Measurements from ENCODE around the gene COQ3. TPM values are rescaled to one million over a fixed set of nuclear protein-coding genes. Genes with fewer than 3 reads are reported as not detected.

COQ3 gene
- total and polyA plus RNA-seq, 4 donors: 3.8 to 9.4 (median 8.0) TPM

- TF ChIP-seq EGR1 (IDR thresholded peaks at IDR 0.05; ENCODE audit: low read depth in 2 of 2) (no peak), MAX (IDR thresholded peaks at IDR 0.05) (no peak)
Observed at GRCh38 chr6:99393366-99393697, 663 bp downstream of the COQ3 start (continued).

- DNase-seq (ENCODE audit: low spot score): no peak
- no peak overlapping the region for H3K27ac ChIP-seq (ENCODE audit: low read depth in 1 of 2, low read length in 2 of 2)
- TF ChIP-seq FOXA2 (IDR thresholded peaks at IDR 0.05): no peak
- no peak for TF ChIP-seq RAD21 (IDR thresholded peaks at IDR 0.05)
- TF ChIP-seq MAX (IDR thresholded peaks at IDR 0.05): no peak
- no peak for TF ChIP-seq ATF3 (IDR thresholded peaks at IDR 0.05)
- TF ChIP-seq SP1 (IDR thresholded peaks at IDR 0.05): no peak
- 96% methylated on average over 3 of the region's 3 CpGs for WGBS
- no peaks in the 10 kb centered on the region for H3K9me3 ChIP-seq (ENCODE audit: control insufficient read depth in 4 of 4, low read length in 3 of 4)
- no peak overlapping the region for H3K4me3 ChIP-seq (ENCODE audit: low read depth in 1 of 3, low read length in 3 of 3)
- H3K27me3 ChIP-seq (ENCODE audit: control insufficient read depth in 4 of 4, insufficient read depth in 4 of 4, low read length in 3 of 4): no peaks in the 10 kb centered on the region
- H3K9ac ChIP-seq (ENCODE audit: low read depth in 1 of 2, low read length in 2 of 2): no peak overlapping the region
- peaks cover 2 to 7% (median 5%) of the 10 kb centered on the region in 4 donors for H3K4me1 ChIP-seq (ENCODE audit: control insufficient read depth in 4 of 4, insufficient read depth in 4 of 4, low read length in 3 of 4)
- no peaks in the 10 kb centered on the region for H3K36me3 ChIP-seq (ENCODE audit: control insufficient read depth in 4 of 4, insufficient read depth in 3 of 4, low read depth in 1 of 4, low read length in 3 of 4)
Observed at GRCh38 chr6:99390896-99391295, 3.1 kb downstream of the COQ3 start.

- Histone ChIP-seq H3K4me1 (ENCODE audit: control insufficient read depth in 4 of 4, insufficient read depth in 4 of 4, low read length in 3 of 4) (no peaks in the 10 kb centered on the region), H3K4me3 (ENCODE audit: low read depth in 1 of 3, low read length in 3 of 3) (no peak overlapping the region), H3K9me3 (ENCODE audit: control insufficient read depth in 4 of 4, low read length in 3 of 4) (no peaks in the 10 kb centered on the region), H3K36me3 (ENCODE audit: control insufficient read depth in 4 of 4, insufficient read depth in 3 of 4, low read depth in 1 of 4, low read length in 3 of 4) (no peaks in the 10 kb centered on the region), H3K27me3 (ENCODE audit: control insufficient read depth in 4 of 4, insufficient read depth in 4 of 4, low read length in 3 of 4) (no peaks in the 10 kb centered on the region), H3K27ac (ENCODE audit: low read depth in 1 of 2, low read length in 2 of 2) (no peak overlapping the region), H3K9ac (ENCODE audit: low read depth in 1 of 2, low read length in 2 of 2) (no peak overlapping the region)
- no peak for DNase-seq (ENCODE audit: low spot score)
- no peak for TF ChIP-seq FOXA2 (IDR thresholded peaks at IDR 0.05)
- TF ChIP-seq CTCF (IDR thresholded peaks at IDR 0.05; ENCODE audit: low read depth, low read length, missing input control): no peak
- no peak for TF ChIP-seq TAF1 (conservative IDR thresholded peaks at IDR 0.05)
- no peak for TF ChIP-seq FOXA1 (IDR thresholded peaks at IDR 0.05)
- TF ChIP-seq JUND (IDR thresholded peaks at IDR 0.05): no peak
- TF ChIP-seq HNF4G (IDR thresholded peaks at IDR 0.05): no peak
- no peak for TF ChIP-seq REST (IDR thresholded peaks at IDR 0.05)
- TF ChIP-seq SP1 (IDR thresholded peaks at IDR 0.05): no peak
- TF ChIP-seq YY1 (IDR thresholded peaks at IDR 0.05): no peak
- WGBS: 97% methylated on average over 3 of the region's 3 CpGs
Observed at GRCh38 chr6:99384507-99384906, 9.5 kb downstream of the COQ3 start.
